NCI-H2029 treated with DMSO at 0.1 percent for 48 hours (cell line): ENCODE results near the gene TOMM6.
"Not testable (repeated sequence)": the region's sequence is repeated elsewhere in the genome, so short reads cannot be mapped to it uniquely, and the experiment has no call there.

Source experiments
- DNase-seq: peaks from one replicate; lab custom pipeline; 2025; lab: John Stamatoyannopoulos, UW

TOMM6 gene

DNA sequence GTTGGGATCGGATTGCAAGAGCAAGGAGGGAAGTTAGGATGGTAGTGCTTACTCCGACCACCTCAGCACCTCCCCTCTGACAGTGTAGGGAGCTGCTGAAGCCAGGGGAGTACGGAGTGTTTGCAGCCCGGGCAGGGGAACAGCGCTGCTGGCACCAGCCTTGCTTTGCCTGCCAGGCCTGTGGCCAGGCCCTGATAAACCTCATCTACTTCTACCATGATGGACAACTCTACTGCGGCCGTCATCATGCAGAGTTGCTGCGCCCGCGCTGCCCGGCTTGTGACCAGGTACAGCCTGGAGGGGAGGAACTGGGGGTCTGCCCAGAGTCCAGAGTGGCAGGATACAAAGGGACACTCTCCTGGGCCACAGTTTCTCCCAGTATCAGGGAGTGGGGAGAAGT lies 2.2 kb upstream of the TOMM6 start:
- DNase-seq, result no peak

DNA sequence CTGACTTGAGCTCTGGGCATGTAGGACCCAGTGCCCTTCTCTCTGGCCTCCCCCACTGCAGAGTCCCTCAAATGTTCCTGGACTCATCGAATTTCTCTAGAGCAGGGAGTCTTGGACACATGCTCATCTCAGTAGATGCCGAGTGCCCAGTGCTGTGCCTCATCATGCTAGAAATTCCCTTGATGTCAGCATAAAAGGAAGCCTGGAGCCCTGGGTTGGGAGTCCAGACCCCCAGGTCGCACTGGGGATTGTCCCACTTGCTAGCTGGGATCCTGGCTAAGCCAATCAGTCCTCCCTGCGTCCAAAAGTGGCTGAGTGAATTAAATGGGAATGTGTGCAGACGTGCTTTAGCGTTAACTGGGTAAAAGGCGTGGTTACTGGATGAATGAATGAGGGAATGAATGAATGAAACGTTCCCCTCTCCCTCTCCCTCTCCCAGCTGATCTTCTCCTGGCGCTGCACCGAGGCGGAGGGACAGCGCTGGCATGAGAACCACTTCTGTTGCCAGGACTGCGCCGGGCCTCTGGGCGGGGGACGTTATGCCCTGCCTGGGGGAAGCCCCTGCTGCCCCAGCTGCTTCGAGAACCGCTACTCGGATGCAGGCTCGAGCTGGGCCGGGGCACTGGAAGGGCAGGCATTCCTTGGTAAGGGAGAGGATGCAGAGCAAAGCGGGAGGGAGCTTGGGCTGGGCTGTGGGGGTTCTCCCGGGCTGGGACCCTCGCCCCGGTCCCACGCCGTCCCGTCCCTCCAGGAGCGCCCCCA lies 1.6 kb upstream of the TOMM6 start:
- DNase-seq, result no peak

- peak; percentile 51 for DNase-seq
Measured at GRCh38 chr6:41786451-41787218, 859 bp upstream of the TOMM6 start.

DNA sequence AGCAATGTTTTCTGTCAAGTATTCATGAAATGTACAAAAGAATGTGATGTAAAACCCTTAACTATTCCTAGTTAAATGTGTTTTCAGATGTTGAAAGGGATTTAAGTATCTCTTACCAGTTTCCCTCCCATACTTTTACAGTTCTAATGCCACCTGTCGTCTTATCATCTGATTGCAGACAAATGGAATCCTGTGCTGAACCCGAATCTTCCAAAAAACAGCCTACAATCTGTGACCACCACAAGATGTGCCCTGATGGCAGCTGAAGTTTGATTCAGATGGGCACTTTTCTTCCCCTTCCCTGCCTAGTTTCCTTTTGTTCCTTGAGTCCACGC lies 1.9 kb downstream of the TOMM6 start:
- DNase-seq, result no peak

DNA sequence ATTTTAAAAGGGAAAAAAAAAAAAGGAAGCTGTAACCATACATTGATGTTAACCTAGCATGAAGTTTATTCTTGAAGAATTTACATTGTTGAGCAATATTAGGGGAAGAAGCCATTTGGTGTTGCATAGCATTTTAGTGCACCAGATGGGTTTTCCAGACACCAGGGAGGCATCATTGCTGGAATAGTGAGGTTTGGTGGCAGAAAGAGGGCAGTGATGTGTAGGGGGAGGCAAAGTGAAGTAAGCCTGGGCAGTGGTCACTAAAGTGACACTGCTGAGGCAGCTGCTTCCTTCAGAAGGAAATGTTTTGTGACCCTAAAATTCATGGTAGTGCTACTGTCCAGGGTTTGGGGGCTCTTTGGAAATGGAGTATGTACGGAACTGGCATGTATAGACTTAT lies 2.6 kb downstream of the TOMM6 start:
- DNase-seq, result no peak

- DNase-seq, result no peak
Measured at GRCh38 chr6:41791305-41791704, 3.8 kb downstream of the TOMM6 start.

DNA sequence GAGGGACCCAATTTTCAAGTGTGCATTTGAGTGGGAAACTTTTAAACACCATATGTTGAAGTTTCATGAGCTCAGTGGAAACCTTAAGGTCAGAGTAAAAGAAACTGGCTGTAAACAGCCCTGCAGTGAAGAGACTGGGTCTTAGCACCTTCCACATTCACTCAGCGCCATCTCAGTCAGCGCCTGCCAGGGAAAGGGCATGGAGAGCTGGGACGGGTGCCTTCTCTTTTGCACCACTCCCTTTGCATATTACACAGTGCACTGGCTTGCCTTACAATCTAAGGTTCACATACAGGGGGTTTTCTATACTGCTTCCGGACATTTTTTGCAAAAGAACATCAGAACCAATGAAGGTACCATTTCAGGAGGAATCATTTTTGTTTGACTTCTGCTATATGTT lies 4.5 kb downstream of the TOMM6 start:
- no peak for DNase-seq

GRCh38 chr6:41796474-41796873 lies 9.0 kb downstream of the TOMM6 start:
- DNase-seq, result no peak

DNA sequence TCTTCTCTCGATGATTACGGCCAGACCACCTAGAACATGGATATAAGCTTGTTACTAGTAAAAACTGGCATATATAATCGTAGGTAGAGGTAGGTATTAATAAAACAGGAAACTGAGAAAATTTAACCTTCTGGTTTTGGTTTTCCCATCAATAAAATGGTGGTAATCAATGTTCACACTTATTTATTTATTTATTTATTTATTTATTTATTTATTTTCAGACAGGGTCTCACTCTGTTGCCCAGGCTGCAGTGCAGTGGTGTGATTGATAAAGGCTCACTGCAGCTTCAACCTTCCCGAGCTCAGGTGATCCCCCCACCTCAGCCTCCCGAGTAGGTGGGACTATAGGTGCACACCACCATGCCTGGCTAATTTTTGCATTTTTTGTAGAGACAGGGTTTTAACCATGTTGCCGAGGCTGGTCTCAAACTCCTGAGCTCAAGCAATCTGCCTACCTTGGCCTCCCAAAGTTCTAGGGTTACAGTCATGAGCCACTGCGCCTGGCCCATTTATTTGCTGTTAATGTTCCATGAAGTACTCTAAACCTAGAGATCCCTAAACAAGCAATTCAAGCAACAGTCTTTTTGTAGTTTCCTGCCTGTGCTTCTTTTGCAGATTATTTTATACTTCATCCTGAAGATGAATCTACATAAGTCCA lies 11.5 kb downstream of the TOMM6 start:
- DNase-seq, result no peak

DNA sequence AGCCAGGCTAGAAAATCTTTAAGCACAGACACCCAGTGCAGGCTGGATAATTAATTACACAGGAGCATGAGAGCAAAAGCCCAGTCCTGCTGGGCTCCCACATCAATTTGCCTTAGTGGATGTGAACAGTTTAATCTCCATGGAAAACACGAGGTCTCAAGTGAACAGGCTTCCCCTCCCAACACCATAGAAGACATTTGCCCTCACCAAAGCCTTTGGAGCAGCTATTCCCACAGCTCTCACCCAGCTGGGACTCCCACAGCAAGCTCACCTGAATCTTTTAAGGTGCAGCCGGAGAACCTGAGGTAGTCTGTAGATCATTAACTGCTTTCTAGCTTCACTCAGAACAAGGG lies 12.0 kb downstream of the TOMM6 start:
- no peak for DNase-seq

DNA sequence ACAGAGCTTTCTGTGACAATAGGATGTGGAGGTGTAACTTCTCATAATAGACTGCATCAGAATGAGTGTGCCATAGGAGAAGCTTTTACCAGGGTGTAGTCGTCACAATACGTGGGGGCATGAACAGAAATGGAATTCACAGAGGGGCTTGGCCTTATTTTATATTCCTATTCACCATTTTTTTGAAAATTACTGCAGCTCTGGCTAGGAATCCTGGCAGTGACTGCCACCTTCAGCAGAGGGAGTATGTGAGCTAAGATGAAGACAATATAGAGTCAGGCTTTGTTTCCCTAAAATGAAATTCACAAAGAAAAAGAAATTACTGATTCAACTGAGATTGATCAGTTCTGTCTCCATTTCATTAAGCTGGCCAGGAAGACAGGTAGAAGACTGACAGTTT lies 13.9 kb downstream of the TOMM6 start:
- DNase-seq, result no peak

- no peak for DNase-seq
Measured at GRCh38 chr6:41805830-41806774, 18.6 kb downstream of the TOMM6 start.

- DNase-seq, result no peak
Measured at GRCh38 chr6:41811095-41811494, 23.6 kb downstream of the TOMM6 start.

GRCh38 chr6:41811946-41812345 lies 24.5 kb downstream of the TOMM6 start:
- DNase-seq, result not testable (repeated sequence)

GRCh38 chr6:41813469-41813868 lies 26.0 kb downstream of the TOMM6 start:
- DNase-seq, result no peak

GRCh38 chr6:41813956-41814355 lies 26.5 kb downstream of the TOMM6 start:
- no peak for DNase-seq

GRCh38 chr6:41814629-41815028 lies 27.1 kb downstream of the TOMM6 start:
- DNase-seq, result no peak

DNA sequence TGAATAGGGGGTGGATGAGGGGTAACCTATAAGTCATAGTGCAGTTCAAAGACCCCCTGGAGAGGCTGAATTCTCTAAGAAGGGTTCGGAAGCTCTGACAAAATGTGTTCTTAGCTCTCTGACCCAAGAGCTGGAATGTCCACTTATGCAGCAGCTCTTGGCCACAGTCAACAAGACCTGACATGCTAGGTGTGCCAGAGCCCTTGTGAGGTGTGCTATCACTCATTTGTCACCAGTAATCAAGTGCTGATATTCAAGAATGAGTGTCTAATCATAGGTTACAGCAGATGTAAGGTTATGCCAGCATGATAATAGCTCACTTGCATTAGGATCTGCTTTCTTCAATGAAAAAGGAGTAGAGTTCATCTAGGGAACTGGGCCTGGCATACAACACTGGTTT lies 28.1 kb downstream of the TOMM6 start:
- DNase-seq, result no peak

DNA sequence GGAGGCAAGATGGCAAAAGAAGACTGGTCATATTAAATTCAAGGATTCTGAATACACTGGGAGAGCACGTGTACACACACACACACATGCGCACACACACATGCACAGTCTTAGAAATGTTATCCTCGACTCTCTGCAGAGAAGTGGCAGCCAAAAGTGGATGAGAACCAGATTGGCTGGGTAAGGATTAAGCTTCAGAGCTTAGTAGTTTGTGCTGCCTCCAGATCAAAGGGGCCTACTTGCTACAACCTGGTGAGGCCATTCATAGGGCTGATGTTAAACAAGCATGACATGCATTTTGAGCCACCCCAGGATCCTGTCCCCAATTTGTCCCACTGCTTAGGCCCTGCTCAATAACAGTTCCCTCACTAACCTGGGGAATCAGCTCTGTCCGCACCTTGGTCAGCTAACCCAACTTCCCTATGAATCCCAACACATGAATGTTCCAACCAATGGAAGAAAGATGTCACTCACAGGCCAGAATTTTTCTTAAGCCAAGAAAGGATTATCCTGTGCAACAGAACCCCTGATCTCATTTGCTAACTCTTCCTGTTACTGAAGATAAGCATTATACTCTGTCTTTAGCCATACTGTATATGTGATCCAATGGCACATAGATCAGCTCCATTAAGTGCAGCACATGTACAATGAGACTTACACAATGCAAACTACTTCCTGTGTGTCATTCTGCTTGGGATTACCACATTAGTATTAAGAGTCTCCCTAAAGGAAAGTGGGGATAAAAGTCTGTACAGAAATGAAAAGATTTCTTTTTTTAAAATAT lies 31.0 kb downstream of the TOMM6 start:
- DNase-seq, result no peak

DNA sequence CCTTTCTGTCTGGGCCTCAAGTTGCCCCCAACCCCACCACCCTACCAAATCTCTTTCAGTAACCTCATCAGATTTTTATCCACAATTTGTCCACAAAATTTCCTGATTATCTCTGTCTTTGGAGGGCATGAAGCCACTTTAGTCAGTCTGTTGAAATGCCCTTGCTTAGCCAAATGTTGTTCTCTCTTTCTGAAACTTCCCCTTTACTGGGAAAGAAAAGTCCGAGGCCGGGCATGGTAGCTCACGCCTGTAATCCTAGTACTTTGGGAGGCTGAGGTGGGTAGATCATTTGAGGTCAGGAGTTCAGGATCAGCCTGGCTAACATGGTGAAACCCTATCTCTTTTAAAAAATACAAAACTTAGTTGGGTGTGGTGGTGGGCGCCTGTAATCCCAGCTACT lies 33.8 kb downstream of the TOMM6 start:
- DNase-seq, result no peak

DNA sequence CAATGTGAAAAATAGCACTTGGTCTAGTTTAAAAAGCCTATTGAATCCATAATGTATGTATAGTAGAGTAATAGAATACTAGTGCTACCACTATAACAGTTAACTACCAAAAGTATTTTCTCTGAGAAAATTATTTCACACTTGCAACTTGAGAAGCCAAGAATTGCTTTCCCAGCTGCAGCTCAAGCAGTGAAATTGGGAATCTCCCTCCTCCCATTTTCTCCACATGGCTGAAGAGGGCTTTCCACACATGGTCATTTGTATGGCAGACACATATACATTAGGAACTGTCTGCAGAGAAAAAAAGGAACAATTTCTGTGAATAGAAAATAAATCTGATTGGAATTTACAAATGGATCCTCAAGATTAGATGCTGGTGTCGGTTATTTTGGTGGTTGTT lies 34.5 kb downstream of the TOMM6 start:
- DNase-seq, result no peak
